Daoy (cell line): ENCODE measurements around the gene HCRTR1. TPM values are rescaled to one million over a fixed set of nuclear protein-coding genes. Genes with fewer than 3 reads are reported as not detected.
A peak's percentile ranks its signal among the peaks of the same experiment; 100 is the strongest.

ENCODE experiments used
- DNase-seq: peaks from one replicate; pipeline ENCODE4 v3.0.0-alpha.2; 2015; ENCODE audit warnings: low read depth
- total RNA-seq: library from RNA; depleted of rRNA; stranded (reverse); fragments of >200 nt; shearing (Covaris generic); gene quantifications from 2 replicates; pipeline ENCODE4 v1.2.3, GENCODE V29; 2014

The HCRTR1 gene
- total RNA-seq, 1 experiment from 2014 or later: not detected

- DNase-seq: no peak
Measured at GRCh38 chr1:31650161-31651088, 32.9 kb downstream of the HCRTR1 start.

GRCh38 chr1:31651089-31651420 is 33.6 kb downstream of the HCRTR1 start:
- DNase-seq: no peak

GRCh38 chr1:31651766-31652165 is 34.3 kb downstream of the HCRTR1 start:
- DNase-seq: no peak

- no peak for DNase-seq
Measured at GRCh38 chr1:31652891-31653499, 35.5 kb downstream of the HCRTR1 start.

- DNase-seq: no peak
Measured at GRCh38 chr1:31653717-31654473, 36.4 kb downstream of the HCRTR1 start.

GRCh38 chr1:31654474-31654776 is 36.9 kb downstream of the HCRTR1 start:
- no peak for DNase-seq

GRCh38 chr1:31655104-31655503 is 37.6 kb downstream of the HCRTR1 start:
- DNase-seq: no peak

GRCh38 chr1:31655756-31656155 is 38.3 kb downstream of the HCRTR1 start:
- no peak for DNase-seq

- DNase-seq: no peak
Measured at GRCh38 chr1:31657020-31657804, 39.7 kb downstream of the HCRTR1 start.

GRCh38 chr1:31657972-31658510 is 40.6 kb downstream of the HCRTR1 start:
- no peak for DNase-seq

GRCh38 chr1:31658721-31659120 is 41.2 kb downstream of the HCRTR1 start:
- peak; percentile 25 for DNase-seq

- no peak for DNase-seq
Measured at GRCh38 chr1:31659889-31660288, 42.4 kb downstream of the HCRTR1 start.

- no peak for DNase-seq
Measured at GRCh38 chr1:31660871-31661455, 43.5 kb downstream of the HCRTR1 start.

- DNase-seq: no peak
Measured at GRCh38 chr1:31661856-31662255, 44.4 kb downstream of the HCRTR1 start.

- no peak for DNase-seq
Measured at GRCh38 chr1:31662463-31662862, 45.0 kb downstream of the HCRTR1 start.

GRCh38 chr1:31663622-31664452 is 46.3 kb downstream of the HCRTR1 start:
- DNase-seq: peak; percentile 62

- DNase-seq: no peak
Measured at GRCh38 chr1:31664528-31664927, 47.0 kb downstream of the HCRTR1 start.

GRCh38 chr1:31665234-31665878 is 47.9 kb downstream of the HCRTR1 start:
- DNase-seq: no peak

GRCh38 chr1:31666263-31666963 is 48.9 kb downstream of the HCRTR1 start:
- peak; percentile 82 for DNase-seq
